ENCODE results near the gene WNT11.

Gene WNT11

DNA sequence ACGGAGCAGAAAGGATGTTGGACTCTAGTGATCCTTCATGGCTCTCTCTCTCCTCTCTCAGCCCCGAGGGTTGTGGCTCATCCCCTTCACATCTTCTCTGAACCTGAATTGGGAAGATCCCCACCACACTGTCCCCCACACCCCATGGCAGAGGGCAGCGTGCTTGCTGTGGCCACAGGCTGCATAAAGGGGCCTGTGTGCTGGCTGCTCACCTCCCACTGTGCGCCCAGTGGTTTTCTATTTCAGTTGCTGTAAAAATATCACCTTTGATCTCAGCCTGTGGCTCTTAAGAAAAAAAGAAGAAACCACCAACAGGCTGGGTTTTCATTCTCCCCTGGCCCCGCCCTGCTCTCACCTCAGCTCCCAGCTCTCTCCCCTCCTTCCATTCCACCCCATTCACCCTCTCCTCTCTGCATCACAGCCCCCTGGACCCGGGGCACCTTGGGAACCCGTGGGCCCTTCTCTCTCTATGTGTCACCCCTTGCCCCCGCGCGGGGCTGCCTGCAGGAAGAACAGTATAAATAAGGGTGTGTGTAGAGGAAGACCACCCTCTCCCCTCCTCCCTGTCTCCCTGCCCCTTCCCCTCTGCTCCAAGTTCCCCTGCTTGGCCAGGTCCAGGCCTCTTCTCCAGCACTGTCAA is 25.8 kb upstream of the WNT11 start:
- TF ChIP-seq, protein P1, sequence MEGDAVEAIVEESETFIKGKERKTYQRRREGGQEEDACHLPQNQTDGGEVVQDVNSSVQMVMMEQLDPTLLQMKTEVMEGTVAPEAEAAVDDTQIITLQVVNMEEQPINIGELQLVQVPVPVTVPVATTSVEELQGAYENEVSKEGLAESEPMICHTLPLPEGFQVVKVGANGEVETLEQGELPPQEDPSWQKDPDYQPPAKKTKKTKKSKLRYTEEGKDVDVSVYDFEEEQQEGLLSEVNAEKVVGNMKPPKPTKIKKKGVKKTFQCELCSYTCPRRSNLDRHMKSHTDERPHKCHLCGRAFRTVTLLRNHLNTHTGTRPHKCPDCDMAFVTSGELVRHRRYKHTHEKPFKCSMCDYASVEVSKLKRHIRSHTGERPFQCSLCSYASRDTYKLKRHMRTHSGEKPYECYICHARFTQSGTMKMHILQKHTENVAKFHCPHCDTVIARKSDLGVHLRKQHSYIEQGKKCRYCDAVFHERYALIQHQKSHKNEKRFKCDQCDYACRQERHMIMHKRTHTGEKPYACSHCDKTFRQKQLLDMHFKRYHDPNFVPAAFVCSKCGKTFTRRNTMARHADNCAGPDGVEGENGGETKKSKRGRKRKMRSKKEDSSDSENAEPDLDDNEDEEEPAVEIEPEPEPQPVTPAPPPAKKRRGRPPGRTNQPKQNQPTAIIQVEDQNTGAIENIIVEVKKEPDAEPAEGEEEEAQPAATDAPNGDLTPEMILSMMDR (IDR thresholded peaks at IDR 0.05; ENCODE audit: extremely low read depth, missing control alignments), result no peak
- DNase-seq (ENCODE audit: low spot score), result peak; percentile 75

DNA sequence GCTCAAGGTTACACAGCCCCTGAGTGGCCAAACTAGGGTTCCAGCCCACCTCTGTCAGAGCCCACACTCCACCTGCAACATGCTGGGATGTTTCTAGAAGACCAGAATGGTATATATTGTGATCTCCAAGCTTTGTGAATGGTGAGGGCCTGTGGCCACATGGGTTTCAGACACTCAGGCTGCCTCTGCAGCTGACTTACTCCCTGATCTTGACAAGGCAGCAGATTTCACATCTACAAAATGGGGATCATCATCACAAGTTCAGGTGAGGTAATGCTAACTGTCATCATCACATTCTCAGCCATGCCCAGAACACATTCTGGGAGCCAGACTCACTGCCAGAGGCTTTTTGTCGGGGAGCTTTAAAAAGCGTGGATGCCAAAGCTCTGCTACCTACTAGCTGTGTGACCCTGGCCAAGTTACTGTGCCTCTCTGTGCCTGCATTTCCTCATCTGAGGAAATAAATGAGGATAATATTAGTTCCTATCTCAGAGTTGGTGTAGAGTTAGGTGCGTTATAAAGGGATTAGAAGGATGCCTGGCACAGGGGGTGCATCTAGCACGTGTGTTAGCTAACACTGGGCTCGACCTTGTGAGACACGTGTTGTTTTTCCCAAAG is 24.9 kb upstream of the WNT11 start:
- DNase-seq (ENCODE audit: low spot score), result no peak
- TF ChIP-seq, protein P1 (IDR thresholded peaks at IDR 0.05; ENCODE audit: extremely low read depth, missing control alignments), result no peak

DNA sequence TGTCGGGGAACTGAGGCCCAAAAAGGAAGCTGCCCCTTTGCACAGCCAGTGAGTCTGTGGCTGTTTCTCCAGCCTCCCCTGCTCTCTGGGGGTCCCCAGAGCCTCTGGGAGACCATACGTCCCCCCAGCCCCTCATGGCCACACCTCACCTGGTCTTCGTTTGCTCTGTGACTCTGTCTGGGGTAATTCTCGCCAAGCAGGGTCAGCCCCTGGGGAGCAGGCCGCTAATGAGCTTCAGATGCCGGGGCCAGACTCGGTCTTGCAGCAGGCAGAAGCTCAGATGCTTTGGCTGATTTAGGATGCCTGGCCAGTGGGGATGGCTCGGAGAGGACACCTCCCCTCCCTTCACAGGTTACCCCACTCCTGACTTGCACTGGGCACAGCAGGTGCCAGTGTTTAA is 24.1 kb upstream of the WNT11 start:
- TF ChIP-seq, protein P1 (IDR thresholded peaks at IDR 0.05; ENCODE audit: extremely low read depth, missing control alignments), result no peak
- no peak for DNase-seq (ENCODE audit: low spot score)

DNA sequence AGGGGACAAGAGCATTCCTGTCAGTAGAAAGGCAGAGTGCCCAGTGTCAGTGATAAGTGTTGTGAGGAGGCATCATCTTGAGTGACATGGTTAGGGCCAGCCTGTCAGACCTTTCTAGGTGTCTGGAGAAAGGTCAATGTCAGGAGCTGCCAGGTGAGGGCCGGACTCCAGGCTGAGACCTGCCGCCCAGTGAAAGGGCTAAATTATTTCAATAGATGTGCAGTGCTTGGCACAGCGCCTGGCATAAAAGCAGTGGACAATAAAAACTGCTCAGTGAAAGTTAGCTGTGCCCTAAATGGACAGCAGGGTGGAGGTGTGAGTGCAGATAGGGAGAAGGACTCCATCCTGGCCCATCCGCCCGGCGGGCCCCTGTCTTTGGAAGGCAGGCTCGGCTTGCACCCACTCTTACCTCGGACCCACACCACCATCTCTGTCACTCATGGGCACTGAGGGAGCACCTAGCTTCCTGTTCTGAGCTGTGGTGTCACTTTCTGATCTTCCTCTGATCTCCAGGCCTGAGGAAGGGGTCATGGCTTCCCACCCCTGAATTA is 23.5 kb upstream of the WNT11 start:
- TF ChIP-seq, protein P1 (IDR thresholded peaks at IDR 0.05; ENCODE audit: extremely low read depth, missing control alignments), result no peak

DNA sequence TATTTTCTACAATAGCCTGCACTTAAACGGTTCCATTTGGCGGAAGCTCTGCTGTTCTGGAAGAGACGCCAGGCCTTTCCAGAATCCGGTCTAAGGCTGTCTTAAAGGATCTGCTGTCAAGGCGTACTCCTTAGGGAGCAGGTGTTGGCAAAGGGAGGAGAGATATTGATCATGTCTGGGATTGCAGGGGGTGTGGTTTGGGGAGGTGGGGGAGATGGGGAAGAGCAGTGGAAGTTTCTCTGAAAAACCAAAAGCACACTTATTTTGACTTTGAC is 22.5 kb upstream of the WNT11 start:
- no peak for DNase-seq (ENCODE audit: low spot score)

More for the DNA sequence above, 23.5 kb upstream of the WNT11 start:
- no peak for DNase-seq (ENCODE audit: low spot score)

DNA sequence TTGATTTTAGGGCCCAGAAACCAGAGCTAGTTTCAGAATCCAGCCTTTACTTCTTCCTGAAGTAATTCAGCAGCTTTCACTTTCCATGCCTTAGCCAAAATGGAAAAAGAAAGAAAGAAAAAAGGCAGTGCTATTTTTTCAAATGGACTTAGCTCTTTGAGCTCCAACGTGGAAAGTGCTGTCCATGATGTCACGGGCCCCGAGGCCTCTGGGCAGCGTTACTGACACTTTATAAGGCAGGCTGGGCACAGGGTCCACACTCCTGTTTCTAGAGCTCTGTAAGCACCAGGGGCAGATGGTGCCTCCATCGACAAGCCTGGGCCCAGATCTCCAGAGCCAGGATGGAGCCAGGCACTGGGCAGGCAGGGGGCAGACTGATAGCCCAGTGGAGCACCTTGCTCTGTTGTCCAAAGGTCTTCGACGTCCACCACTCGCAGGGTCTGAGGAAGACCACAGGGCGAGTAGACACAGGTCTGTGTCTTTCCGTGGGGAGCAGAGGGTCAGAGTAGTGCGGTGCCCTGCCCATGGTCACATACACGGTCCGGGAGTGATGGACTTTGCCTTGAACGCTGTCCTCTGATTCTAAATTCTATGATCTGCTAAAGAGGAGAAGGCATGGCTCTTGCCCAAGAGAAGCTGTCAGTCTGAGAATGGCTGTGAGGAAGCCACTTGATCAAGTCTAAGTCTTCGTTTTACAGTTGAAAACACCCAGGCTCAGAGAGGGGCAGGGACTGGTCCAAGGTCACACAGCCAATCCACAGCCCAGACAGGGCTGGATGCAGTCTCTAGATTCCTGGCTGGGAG is 22.0 kb upstream of the WNT11 start:
- DNase-seq (ENCODE audit: low spot score), result no peak
- TF ChIP-seq, protein P1 (IDR thresholded peaks at IDR 0.05; ENCODE audit: extremely low read depth, missing control alignments), result no peak

More for the DNA sequence above, 22.5 kb upstream of the WNT11 start:
- TF ChIP-seq, protein P1 (IDR thresholded peaks at IDR 0.05; ENCODE audit: extremely low read depth, missing control alignments), result no peak

DNA sequence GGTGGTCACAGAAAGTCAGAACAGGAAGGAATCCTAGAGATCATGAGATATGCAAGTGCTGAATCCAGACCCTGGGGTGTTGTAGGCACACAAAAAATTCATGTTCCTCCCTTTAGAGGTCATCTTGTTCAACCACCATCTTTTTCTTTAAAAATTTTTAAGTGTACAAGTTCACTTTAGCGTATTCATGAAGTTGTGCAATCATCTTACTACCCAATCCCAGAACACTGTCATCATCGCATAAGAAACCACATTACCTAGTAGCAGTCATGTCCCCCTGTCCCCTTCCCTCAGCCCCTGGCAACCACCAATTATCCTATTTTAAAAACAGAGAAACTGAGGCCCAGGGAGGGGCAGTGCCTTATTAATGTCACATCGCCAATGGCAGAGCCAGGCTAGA is 20.3 kb upstream of the WNT11 start:
- TF ChIP-seq, protein P1 (IDR thresholded peaks at IDR 0.05; ENCODE audit: extremely low read depth, missing control alignments), result no peak
- DNase-seq (ENCODE audit: low spot score), result no peak
